ENCODE results near the gene MPG.

MPG gene

DNA sequence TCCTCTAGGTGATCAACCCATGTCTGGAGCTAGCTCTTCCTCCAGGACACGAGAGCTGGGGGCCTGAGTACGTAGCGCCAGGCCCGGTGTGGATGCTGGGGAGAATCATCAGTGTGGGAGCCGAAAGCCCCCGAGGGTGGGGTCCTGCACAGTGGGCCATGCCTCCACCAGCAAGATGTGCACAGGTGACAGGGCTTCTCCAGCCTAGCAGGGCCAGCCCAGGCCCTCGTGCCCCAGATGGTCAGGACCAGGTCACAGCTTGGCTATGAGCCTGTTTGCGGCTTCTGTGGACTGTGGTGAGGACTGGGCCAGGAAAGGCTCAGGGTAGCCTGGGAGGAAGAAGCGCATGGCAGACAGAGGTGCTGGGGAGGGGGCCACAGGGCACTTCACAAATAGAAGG lies 7.8 kb downstream of the MPG start:
- no peak for DNase-seq

DNA sequence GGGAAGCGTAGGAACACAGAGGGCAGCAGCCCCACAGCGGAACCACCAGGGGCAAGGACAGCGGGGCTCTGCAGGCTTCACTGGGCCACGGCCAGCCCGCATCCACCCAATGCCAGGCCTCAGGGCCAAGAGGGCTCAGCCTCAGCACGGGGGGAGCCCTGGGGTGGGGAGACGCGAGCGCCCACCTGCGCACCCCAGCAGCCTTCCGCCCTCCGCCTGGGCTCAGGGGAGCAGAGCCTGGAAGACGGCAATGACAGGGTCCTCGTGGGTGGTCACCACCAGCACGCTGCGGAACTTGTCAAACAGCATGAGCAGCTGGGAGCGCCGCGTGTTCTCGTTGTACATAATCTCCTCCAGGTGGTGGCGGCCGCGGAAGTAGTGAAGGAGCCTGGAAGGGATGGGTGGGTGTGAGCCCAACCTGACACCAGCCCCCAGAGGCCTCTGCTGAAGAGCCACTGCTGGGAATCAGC lies 8.5 kb downstream of the MPG start:
- DNase-seq = no peak

DNA sequence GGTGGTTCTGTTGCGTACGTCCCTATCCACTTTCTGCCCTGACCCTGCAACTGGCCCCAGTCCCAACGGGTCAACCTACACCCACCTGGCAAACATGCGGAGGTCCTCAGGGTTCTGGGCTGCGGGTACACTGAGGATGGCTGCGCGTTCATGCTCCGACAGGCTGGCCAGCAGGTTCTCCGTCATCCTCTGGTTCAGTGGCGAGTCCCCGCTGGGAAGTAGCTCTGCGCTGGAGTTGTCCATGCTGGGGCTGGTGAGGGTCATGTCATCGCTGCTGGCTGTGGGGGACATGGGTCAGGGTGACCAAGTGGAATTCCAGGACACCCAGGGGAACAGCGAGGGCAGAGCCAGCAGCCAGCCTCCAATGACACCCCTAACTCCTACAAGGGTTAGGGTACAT lies 10.6 kb downstream of the MPG start:
- DNase-seq = no peak

DNA sequence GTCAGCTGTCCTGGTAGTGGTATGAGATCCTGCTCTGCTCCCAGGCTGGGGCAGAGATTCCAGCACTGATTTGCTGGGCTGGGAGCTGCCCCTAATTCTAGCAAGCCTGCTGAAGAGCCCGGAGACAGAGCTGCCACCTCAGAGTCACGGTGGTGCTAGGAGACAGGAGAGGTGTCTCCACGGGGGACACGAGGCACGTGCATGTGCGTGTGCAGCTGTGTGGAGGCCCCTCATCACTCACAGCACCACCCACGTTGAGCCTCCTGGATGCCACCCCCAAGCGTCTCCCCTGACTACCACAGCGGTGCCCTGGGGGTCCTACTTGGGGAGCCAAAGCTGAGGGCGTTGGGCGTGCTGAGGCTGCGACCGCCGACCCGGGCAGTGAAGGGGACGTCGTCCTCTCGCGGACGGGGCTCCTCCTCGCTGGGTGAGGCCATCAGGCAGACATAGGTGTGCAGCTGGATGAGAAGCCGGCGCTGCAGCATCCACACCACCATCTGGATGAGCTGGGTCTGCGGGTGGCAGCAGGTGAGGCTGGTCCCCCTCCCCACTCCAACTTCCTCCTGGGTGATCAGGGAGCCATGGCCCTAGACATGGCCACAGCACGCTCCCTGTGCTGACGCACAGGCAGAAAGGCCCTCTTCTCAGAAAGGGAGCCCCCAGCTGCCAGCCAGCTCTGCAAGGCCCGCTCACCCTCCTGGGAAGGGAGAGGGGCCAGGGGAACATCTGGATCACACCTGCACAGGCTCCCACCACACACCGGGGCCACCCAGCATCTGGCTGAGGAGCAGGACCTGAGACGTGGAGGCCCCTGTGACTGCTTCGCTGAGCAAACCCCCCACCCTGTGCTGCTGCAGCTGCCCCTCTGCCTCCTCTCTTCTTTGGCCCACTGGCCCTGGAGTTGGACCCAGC lies 11.6 kb downstream of the MPG start:
- no peak for DNase-seq

DNA sequence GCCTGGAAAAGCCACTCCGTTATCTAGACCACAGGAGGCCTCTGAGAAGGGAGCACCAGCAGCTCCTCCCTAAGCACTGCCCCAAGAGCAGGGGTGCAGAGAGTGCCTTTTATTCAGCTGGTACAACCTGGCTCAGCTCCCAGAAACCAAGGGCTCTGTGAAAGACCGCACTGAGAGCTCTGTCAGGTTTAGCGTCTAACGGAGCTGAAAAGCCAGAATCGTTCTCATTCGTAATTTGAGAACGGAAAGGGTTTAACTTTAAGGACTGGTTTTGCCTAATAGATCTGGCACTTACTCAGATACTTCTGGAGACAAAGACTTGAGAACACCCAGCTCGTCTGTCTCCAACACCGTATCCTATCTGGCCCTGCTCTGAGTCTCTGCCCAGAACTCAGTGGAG lies 13.5 kb downstream of the MPG start:
- peak; percentile 11 for DNase-seq

DNA sequence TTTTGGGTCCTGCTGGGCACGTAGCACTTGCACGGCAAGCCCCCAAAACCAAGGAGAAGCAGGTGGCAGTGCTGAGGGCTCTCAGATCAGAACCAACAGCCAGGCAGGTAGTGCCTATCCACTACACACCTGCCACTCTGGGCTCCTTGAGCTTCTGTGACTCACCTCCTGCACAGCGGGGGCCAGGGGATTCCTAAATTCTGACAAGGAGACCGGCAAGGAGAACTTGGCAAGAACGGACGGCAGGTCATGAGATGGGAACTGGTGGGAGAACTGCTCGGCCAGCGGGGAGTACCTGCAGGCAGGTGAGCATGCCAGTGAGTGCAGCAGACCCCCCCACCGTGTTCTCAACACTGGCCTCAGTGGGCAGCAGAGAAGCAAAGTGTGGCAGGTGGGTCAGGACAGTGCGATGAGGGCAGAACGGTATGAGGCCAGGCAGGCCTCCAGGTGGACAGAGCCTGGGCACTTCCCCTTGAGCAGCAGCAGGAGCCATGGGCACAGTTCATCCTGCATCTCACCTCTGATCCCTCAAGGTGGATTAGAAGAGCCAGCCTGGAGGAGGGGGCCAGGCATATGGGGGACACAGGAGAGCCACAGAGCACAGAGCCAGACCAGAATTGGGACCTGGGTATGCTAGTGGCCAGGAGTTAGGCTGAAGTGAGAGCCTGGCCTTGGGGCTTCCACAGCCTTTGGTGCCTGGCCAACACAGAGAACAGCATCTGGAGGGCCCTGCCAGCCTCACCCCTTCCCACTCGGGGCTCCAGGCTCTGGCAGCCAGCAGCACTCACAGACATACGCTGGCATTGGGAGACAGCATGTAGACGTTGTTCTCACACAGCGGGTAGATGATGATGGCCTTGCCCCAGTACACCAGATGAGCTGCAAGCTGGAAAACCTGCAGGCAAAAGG lies 14.7 kb downstream of the MPG start:
- no peak for DNase-seq

DNA sequence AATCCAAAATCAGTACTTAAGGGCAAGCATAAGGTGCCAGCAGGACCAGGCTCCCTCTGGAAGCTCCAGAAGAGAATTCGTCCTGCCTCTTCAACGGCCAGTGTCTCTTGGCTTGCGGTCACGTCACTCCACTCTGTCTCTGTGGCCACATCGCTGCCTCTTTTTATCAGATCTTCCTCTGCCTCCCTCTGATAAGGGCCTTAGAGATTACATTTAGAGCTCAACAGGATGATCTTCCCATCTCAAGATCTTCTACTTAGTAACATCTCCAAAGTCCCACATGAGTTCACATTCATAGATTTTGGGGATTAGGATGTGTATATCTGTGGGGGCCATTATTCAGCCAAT lies 16.9 kb downstream of the MPG start:
- DNase-seq = no peak

DNA sequence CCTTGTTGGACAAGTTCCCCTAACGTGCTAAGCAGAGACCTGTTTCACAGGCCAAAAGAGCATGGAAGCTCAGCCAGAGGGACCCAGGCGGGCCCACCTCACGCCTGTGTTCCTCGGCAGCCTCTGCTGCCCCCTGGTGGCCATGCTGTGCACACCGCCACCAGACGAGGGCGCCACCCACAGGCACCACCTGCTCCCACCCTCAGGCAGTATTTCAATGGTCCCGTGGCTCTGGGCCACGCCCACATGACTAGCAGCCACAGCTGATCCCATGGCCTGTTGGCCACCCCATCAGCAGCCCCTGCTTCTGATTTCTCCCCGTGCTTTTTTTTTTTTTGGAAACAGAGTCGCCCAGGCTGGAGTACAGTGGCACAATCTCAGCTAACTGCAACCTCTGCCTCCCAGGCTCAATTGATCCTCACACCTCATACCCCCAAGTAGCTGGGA lies 18.9 kb downstream of the MPG start:
- DNase-seq = peak; percentile 43

DNA sequence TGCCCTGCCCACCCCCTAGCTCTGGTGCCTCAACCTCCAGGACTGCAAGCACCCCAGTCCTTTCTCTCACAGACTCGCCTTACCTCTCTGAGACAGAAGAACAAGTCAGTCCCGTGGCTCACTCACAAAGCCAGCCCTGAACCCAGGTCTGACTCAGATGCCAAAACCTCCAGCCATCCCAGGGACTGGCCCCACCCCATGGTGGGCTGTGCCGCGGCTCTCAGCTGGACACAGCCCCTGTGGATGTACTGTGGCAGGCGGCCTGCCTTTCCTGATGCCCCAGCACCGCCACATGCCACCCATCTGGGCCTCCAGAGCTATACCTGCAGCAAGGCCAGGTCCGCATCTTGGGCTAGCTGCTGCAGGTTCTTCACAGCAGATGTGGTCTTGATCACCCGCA lies 19.8 kb downstream of the MPG start:
- no peak for DNase-seq

DNA sequence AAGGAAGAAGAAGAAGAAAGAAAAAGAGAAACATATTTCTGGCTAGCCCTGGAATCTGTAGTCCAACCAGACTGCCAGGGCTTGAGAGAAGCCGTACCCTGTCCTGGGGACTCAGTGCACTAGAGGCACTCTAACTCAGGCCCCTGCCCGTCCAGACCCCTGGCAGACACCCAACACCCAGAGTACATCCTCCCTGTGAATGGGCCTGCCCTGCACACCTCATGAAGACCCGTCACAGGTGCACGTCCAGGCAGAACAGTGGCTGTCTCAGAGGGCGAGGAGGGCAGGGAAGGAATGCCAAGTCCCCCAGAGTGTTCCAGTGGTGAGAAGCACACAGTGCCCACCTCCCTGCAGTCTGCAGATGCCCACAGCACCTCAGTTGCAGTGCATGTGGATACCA lies 23.0 kb downstream of the MPG start:
- DNase-seq = no peak

DNA sequence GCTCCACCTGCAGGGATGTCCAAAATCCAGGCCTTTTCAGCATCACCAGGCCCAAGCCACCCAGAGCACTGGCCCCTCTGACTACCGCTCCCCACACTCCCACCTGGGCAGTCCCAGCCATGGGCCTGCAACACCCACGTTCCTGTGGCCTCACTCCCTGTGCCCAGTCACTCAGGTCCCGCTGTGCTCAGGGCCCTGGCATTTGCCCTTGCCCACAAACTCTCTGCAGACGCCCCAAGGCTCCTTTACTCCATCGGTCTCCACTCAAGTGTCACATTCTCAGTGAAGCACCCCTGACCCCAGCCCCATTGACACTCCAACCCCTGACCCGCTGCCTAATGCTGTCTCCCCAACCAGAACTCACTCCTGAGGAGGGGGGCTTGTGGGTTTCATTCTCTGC lies 23.6 kb downstream of the MPG start:
- DNase-seq = no peak

DNA sequence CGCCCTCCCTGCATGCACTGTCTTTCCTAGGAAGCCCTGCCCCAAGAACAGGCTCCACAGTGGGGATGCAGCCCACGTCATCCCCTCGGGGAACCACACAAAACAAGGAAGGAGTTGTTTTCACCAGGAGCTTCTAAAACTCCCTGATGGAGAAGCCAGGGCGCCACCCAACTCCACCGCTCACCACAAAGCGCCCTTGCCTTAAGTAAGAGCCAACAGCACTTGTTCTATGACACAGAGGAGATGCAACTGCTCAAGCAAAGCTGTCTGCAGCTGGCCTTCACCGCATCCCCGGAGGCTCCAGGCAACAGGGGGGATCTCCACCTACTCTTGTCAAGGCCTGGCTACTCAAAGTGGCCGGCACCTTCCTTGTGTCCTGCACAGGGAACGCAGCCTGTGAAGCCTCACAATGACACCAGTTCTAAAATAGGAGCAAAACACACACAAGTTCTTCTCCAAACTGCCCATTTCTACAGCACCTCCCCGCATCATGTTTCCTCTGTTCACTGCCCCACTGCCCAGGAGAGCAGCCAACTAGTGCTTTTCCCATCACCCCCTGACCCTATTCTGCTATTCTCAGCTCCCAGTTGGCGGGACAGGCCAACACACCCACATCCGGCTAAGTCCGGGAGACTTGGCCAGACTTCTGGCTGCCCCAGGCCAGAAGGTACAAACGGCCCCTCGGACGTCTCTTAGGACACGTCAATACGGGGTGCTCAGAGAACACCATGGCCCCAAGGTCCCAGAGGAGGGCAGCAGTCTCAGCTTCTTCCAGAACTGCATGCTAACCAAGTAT lies 24.2 kb downstream of the MPG start:
- DNase-seq = no peak

DNA sequence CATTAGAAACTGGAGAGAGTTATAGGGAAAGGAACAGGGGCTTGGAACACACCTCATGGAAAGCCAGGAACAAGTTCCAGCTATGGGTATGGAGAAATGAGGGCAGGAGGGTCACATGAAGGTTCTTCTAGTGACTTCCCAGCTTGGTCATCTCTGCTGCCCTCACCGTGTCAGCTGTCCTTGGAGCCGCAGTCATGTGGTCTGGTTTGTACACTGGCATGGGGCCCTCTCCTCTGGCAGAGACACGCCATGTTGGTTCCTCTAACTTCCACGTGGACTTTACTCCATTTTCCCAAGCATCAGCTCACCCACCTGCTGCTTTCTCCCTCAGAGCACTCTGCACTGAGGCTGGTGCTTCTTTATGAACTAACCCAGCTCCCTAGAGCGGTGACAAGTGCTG lies 26.3 kb downstream of the MPG start:
- no peak for DNase-seq

DNA sequence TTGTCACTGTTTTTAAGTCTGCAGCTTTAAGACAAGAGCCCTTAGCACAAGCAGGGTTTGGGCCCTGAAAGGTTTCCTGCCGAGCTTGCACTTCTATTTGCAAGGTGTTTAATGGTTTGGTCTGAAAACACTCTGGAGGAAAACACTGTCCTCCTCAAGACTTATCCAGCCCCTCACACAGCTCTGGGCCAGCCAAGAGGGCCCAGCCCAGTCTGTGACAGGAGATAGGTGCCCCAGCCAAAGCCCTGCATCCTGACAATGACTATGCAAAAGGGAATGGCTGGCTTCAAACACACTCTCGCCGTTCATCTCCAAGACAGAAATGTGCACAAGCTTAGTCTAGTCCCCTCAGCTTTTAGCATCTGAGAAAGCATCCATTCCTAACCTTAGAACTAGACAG lies 26.9 kb downstream of the MPG start:
- no peak for DNase-seq

DNA sequence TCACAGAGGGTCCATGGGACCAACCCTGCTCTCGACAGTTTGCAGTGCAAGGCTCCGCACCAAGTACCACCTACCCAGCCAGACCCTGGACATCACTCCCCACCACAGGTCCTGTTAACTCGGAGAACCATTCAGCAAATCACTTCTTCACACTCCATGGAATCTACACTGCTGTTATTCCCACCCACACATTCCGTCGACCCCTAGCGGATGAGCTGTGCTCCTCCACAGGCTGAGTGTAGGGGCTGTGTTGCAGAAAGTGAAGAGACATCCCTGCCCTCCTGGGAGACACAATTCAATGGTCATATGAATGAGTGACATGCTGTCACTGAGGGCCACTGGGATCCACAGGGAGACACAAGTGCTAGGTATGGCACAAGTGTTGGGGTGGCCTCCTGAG lies 27.5 kb downstream of the MPG start:
- DNase-seq = no peak

DNA sequence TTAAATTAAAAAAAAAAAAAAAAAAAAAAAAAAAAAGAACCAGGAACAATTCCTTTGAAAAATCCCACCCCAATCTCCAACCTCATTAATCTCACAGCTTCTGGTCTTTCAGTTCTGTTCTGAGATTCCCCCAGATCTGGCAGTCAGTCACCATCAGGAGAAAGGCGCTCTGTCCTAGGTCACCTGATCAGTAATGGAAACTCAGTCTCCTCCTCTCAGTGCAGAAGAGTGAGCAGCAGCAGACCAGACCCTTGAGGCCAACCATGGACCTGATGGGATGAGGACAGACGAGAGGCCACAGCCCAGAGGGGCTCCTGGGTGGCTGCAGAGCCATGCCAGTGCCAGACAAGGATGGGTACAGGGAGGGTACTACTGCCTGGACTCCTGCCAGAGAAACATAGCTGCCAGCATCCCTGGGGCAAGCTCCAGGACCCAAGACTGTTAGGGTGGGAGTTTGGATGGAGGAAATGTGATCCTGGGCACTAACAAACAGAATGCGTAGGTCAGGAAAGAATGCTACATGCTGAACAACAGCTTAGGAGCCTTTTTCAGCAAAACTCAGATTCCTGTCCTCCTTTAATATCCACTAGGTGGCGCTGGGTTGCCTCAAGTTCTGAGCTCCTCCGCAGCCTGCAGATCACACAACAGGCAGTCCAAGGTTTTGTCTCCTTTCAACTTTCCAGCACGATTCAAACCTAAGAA lies 28.7 kb downstream of the MPG start:
- peak; percentile 67 for DNase-seq

DNA sequence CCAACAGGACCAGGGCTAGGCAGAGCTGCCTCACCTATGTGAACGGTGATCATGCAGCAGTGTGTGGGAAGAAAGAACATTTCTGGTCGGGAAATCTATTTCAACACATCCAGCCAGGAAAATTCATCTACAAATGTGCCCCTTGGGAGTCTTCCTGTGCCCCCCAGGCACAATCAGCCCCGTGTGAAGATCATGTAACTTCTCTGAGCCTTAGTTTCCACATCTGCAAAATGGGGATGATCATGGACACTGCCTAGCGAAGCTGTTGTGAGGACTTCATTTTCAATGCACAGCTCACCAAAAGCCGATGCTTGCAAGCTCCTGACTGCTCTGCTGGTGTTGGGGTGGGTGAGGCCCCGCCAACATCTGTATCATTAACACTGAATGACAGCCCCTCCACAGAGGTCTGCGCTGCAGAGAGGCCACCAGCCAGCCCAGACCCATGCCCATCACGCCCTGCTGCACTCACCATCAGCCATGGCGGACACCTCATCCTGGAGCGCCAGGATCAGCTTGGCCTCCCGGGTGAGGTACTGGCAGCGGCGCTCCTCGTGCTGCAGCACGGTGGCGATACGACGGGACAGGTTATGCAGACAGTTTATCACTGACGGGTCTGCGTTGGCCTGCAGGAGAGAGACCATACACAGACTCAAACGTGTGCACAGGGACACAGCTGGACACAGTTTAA lies 34.3 kb downstream of the MPG start:
- DNase-seq = no peak

DNA sequence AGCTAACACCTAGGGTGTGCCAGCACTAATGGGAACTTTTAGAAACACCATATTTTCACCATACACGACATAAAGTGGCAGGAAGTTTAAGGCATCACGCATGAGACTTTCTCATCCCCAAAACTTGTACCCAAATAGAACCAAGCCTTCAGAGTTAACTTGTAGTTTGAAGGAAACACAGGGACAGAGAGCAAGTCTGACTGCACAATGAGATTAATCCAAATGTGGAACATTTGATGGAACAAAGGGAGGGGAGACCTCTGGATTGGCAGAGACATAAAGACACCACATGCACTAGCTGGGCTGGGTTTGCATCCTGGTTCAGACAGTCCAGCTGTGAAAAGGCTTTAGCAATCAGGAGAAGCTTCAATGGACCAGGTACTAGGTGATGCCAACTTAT lies 36.3 kb downstream of the MPG start:
- DNase-seq = no peak

DNA sequence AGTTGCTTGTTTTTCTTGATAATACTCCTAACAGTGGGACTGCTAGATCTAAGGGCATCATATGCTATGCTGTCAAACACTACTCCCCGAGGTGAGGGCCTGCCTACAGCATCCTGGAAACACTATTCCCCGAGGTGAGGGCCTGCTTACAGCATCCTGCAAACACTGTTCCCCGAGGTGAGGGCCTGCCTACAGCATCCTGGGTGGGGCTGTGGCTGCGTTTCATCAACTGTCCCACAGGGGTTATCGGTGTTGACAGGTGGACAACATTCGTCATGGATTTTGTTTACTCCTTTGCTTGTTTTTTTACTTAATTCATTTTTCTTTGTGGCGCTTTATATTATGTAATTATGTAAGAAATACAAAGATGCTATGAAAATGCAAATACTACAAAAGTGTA lies 38.0 kb downstream of the MPG start:
- no peak for DNase-seq

DNA sequence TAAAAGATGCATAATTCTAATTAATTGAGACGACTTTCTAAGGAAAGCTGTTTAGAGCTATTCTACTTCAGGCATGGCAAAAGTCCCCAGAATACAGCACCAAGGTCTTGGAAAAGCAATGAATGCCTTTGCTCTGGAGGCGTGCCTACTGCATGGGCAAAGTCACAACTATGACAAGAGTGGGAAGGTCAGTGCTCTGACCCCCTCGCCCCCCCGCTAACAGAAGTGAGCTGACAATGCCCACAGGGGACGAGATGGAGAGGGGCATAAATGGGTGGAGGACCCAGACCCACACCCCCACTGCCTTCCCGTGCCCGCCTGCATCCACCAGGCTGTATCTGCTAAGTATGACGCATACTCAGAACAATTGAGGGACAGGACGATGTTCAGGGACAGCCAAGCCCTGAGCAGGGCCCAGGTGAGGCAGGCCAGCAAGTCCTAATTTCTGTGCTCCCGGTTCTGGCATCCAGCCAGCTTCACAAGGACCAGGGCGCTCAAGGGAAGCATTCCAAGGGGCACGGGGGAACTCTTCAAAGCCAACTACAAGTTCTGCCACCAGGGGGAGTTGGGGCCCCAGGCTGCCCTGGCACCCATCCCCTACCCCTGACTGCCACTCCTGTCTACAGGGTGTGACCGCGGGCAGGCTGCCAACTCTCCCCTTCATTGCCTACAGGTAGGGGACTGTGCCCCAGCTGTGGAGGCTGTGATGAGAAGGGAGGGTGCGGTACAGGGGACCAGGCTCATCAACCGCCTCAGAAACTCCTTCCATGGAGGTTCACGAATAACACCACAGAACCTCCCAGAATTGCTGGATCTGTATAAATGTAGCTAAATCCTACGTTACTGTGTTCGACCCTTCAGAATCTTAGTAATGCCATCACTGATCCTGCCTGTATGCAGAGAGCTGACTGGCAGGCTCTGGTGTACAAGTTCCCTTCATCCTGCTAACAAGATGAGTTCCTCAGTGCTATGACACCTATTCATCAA lies 39.6 kb downstream of the MPG start:
- DNase-seq = peak; percentile 78

DNA sequence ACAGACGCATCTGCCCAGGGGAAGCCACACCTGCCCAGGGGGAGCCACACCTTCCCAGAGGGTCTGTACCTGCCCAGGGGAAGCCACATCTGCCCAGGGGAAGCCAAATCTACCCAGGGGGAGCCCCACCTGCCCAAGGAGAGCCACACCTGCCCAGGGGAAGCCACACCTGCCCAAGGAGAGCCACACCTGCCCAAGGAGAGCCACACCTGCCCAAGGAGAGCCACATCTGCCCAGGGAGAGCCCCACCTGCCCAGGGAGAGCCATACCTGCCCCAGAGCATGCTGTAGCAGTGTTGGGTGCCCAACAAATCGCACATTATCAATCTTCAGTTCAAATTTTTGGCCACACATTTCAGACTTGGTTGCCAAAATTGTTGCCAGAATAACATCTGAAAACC lies 40.8 kb downstream of the MPG start:
- no peak for DNase-seq
